ENCODE data around the gene PRPS1L1.

DNA sequence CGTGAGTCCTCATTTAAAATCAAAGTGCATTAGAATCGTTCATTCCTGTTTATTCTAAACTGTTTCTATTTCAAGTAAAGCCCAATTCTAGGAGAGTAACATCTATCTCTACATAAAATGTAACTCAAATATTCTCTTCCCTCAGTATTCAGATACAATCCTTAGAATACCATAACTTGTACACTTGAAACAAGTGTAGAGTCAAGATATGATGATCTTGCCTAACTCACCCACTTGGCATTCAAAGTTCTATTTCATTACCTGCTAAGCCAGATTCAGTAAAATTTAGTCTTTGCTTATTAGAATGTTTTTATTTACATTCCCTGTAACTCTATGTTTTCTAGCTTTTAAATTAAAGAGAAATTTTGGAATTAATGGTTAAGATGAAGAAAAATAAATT lies 31.6 kb downstream of the PRPS1L1 start:
- TF ChIP-seq, protein P1, sequence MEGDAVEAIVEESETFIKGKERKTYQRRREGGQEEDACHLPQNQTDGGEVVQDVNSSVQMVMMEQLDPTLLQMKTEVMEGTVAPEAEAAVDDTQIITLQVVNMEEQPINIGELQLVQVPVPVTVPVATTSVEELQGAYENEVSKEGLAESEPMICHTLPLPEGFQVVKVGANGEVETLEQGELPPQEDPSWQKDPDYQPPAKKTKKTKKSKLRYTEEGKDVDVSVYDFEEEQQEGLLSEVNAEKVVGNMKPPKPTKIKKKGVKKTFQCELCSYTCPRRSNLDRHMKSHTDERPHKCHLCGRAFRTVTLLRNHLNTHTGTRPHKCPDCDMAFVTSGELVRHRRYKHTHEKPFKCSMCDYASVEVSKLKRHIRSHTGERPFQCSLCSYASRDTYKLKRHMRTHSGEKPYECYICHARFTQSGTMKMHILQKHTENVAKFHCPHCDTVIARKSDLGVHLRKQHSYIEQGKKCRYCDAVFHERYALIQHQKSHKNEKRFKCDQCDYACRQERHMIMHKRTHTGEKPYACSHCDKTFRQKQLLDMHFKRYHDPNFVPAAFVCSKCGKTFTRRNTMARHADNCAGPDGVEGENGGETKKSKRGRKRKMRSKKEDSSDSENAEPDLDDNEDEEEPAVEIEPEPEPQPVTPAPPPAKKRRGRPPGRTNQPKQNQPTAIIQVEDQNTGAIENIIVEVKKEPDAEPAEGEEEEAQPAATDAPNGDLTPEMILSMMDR (IDR thresholded peaks at IDR 0.05), result no peak
- no peak for TF ChIP-seq EZH2 (IDR thresholded peaks at IDR 0.05)

All from neural progenitor cell (in vitro differentiated cells).